ENCODE measurements around the gene SRPX.

The SRPX gene, protein sequence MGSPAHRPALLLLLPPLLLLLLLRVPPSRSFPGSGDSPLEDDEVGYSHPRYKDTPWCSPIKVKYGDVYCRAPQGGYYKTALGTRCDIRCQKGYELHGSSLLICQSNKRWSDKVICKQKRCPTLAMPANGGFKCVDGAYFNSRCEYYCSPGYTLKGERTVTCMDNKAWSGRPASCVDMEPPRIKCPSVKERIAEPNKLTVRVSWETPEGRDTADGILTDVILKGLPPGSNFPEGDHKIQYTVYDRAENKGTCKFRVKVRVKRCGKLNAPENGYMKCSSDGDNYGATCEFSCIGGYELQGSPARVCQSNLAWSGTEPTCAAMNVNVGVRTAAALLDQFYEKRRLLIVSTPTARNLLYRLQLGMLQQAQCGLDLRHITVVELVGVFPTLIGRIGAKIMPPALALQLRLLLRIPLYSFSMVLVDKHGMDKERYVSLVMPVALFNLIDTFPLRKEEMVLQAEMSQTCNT

DNA sequence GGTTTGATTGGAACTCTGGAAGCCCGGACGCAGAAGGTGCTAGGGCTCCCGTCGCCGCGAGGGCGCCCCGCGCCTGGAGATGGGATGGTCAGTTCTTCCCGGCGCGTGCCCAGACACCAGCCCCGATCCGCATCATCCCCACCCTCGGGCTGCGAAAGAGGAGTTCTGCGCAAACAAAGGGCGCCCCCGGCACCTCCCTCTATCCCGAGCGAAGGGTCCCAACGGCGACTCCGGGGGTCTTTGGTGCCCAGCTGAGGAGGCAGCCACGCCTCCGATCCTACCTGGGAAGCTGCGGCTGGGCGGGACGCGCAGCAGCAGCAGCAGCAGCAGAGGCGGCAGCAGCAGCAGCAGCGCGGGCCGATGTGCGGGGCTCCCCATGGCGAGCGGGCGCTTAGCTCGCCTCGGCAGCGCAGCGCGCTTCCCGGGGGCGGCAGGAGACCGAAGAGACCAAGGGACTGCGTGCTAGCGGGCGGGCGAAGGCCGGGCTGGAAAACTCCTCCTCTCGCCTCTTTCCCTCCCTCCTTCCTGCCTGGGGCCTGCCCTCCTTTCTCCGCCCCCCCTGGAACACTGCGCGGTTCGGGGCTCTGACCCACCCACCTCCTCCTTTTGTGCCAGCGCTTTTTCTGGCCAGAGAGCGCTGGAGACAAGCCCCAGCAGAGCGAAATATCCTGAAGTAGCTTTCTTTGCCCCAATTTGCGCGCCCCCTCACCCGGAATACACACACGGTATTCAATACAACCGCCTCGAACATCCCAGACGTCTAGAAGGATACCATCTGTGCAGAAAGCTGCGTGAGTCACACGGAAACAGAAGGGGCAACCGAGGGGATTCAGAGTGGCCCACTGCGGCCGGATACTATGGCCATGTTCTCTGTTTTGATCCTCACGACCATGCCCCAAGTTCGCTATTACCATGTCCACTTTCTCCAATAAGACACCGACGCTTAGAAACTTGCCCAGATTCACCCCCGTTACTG, at the start of gene SRPX:
TSS of gene SRPX (minus strand) at position 457 of the 976 bp plus-strand sequence. CDS start at position 378, 79 bp downstream.
- no peak for DNase-seq

DNA sequence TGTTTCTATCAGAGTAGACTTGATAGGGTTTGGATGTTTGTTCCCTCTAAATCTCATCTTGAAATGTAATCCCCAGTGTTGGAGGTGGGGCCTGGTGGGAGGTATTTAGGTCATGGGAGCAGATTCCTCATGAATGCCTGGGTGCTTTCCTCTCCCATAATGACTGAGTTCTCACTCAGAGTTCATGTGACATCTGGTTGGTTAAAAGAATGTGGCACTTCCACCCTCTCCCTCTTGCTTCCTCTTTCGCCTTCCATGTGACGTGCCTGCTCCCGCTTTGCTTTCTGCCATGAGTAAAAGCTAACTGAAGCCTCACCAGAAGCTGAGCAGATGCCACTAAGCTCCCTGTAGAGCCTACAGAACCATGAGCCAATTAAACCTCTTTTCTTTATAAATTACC, 47.3 kb upstream of the SRPX start:
- no peak for DNase-seq

DNA sequence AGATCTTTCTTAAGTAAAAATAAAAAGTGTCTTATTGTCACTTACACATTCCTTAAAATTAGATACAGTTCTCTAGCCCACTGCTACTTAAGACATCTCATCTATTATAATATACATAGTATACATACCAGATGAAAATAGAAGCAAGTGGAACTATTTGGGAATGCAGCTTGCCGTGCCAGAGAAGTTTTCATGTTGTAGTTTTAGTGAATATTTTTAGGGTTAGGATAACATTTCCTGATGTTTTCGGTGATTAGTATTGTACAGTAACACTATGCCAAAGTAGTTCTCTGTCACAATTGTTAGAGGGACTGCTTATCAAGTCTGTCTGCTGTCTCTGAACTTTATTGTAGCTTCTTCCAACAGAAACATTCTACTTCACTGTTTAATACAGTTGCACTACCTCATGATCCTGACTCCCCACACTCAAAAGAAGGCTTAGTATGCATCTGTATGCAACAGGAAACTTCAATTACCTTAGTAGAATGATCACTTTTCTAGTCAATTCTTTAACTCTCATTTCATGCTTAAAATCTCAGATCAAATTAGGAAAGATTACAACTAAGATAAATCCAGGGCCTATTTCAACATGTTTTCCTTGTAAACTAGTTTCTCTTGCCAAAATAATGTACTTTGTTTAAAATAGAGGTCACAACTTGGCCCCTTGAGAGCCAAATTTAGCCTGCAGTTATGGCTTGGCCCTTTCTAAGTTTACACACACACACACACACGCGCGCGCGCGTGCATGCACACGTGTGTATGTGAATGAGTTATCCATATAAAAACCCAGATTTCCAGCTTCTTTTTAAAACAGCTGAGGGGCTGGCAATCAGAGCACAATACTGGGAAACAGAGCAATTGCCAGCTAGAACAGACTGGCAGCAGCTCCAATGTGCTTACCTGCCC, 42.3 kb upstream of the SRPX start:
- DNase-seq = no peak

DNA sequence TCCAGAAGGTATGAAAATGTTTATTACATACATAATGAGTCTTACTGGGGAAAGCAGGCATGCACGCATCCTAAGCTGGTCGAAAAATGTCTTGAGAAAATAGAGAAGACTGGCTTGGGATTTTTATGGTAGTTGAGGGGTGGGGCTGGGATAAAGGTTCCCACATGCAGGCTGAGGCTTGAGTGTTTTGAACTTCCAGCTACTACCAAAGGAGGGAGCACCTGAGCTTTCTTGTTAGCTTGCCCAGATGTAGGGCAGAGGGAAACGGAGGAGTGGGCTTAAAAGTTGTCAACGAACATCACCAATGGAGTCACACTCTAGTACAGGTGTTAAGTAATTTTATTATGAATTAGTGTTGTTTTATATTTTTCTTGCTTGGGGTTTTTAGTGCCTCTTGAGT, 39.6 kb upstream of the SRPX start:
- DNase-seq = no peak

DNA sequence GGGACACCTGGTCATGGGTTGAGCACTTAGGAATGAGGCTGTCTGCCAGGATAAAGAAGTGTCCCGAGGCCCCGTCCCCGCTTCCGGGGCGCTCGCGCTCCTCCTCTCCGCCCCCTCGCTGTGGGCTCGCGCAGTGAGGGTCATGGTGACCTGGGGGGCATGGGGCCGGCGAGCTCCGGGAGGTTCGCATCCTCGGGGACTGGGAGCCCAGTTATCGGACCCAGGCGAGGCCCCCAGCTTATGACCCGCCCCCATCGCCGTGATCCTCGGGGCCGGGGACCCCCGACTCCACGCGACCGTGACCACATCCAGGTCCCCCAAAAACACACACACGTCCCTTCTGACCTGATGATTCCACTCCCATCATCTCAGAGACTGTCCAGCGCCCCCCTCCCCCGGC, 35.3 kb upstream of the SRPX start:
- no peak for DNase-seq

DNA sequence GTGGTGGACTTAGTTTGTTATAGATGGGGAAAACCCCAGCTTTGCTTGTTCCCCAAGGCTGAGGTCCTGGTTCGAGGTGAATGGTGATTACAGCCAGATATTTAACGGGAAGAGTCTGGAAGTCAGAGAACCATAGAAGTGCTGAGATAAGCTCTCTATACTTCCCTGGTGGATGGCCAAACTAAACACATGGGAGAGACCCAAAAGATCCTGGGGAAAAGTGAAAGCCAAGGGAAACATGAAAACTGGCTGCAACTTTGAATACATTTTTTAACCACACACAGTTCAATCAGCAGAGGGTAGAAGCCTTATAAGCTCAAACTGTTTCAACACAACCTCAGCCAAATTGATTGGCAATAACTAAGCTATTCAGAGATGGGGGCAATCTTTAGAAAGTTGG, 29.3 kb upstream of the SRPX start:
- DNase-seq = no peak

DNA sequence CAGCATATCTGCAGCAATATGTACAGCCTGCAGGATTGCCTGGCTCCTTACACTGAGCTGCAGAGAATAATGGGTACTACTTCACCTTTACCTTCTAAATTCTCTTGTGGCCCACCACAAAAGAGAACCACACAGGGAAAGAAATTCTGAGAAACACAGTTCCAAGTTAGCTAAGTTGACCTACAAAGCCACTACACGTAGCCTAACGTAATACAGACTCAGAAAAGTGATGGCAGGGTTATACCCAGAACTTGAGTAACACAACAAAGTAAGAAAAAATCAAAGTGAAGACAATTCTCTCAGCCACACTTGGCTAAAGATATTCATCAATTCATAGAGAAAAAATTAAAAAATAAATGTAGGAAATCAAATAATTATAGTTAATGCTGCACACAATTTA, 26.4 kb upstream of the SRPX start:
- DNase-seq = no peak

DNA sequence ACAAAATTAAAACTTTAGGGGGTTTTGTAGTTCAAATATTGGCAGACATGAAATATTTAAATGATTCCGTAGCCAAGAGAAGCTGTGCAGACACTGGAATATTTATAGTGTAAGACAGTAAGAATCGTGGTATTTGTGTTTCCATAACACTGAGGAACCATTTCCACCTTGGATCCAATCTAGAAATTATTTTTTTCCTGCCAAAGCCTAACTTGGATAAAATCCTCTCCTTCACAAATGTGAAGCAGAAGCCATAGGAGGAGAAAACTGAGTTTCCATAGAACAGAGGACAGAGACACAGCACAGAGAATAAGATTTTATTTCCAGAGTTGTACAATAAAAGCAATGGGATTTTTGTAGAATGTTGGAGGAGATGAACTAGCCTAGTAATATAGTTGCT, 19.9 kb upstream of the SRPX start:
- no peak for DNase-seq

DNA sequence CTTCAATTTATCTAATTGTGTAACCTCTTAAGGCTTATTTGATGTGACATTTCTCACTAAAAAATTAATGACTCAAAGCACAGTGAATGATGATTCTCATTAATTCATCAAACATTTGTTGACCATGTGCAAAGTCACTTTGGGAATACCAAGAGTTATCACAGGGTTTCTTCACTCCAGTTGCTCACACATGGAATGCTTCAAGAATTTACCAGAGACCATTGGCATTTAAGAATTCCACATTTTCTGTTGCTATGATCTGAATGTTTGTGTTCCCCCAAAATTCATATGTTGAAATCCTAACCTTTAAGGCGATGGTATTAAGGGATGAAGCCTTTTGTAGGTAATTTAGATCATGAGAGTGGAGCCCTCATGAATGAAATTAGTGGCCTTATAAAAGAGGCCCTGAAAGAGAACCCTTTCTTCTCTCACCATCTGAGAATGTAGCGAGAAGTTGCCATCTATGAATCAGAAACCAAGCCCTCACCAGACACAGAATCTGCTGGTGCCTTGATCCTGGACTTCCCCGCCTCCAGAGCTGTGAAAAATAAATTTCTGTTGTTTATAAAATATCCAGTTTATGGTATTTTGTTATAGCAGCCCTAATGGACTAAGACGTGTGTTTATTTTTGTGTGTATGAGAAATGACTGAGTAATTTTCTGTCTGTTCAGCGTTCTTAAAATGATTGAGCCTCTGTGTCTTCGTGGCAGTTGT, 16.4 kb upstream of the SRPX start:
- no peak for DNase-seq

DNA sequence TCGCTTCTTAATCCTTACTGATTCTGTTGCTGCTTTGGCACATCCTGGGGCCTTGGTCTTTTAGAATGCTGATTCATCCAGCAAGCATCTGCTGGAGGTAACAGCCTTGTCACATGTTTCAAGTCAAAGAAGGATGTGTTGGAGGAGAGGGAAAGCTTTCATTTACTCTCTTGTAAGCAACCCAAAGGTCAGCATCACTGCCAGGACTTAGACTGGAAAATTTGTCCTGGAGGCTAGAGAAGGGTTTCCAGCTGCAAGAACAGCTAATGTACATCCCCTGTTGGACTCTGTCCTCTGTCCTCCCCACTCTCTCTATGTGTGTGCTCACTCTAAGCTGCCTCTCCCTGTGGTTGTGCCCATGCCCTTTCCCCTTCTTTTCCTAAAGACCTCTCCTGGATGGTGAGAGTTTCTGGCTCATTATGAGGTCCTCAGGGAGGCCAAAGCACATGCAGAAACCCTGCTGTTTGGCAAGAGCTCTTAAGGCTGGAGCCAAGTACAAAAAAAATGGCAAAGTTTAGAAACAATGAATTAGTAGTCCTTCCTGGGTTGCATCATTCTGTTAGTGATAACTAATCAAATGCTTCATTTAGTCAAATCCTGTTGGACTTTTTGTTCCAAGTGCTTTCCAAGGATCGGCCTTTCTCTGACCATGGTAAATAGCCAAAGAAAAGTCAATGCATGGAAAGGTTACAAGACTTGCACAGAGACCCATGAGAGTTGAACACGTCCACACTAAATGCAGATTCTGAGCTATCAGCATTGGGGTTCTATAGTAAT, 13.4 kb upstream of the SRPX start:
- DNase-seq = no peak

DNA sequence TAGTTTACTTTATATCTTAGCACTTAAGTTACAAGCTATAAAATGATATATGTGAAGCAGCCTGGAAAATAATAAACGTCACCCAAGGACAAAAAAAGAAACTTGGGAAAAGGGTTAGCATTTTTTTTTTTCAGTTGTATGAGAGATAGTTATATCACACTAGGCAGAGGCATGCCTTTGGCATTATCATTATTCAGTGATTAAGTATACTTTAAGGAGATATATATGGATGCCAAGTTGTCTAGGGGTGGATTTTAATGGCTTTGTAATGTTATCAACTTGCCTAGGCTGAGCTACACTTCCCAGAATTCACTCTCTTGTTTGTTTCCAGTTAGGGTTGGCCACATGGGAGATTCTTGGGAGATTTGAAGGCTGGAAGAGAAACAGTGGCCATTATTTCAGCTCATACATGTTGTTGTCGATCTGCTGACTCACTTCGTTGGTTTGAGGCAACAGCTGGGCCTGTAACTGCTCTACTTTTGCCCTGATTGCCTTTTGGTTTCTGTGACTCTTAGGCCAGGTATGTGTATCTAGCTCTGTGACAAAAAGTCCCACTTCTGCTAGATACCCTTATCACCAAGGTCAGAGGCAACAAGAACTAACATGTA, 11.5 kb upstream of the SRPX start:
- no peak for DNase-seq

DNA sequence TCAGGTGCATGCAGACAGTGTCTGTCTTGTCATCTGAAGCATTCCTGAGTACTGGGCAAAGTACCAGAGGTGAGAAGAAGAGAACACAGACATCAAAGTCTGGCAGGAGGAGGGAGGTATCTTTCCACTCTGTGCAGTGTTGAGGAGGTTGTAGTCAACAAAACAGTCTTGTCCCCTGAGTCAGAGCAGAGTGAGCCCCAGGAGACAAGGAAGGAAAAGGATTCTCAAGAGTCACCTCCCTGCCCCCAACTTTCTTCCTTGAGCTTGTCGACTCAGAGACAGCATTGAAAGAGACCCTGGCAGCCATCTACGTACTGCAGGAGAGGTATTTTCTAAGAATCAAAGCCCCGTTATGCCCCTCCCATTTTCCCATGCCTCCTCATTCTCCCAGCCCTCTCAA, 4.4 kb upstream of the SRPX start:
- DNase-seq = no peak

DNA sequence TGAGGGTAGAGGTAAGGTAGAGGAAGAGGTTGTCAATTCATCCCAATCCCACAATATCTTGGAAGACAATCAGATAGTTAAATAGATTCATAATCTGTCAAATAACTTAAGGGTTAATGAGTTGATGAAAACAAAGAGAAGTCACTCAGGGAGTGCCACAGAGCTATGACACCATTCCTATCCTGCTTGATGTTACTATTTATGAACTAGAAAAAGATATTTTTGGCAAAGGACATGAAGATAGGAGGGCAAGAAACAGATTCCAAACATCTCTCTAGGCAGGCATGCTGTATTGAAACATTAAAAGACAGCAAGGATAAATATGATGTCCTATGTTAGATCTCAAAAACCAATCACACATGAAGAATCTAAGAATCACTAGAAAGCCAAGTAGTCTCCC, 3.5 kb upstream of the SRPX start:
- no peak for DNase-seq

DNA sequence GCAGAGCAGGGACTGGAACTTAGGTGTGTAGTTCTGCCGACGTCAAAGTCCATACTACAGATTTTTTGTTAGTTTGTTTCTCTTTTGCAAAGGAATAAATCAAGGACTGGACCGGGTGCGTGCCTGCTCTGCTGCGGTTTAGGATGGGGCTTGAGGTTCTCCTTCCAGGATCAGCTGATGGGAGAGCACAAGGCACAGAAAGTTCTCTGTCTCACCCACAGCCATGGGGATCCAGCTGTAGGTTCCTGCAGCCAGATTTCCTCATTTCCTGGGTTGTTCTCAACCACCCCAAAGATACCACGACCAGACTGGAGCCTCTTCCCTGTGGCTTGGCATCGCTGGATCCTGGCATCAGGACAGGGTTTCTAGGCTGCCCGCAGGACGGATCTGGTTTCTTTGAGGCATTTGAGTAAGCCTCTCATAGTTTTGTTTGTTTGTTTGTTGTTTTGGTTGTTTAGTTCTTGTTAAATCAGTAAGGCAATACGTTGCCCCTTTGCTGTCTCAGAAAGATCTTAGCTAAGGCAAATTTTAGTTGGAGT, 789 bp upstream of the SRPX start:
- no peak for DNase-seq

DNA sequence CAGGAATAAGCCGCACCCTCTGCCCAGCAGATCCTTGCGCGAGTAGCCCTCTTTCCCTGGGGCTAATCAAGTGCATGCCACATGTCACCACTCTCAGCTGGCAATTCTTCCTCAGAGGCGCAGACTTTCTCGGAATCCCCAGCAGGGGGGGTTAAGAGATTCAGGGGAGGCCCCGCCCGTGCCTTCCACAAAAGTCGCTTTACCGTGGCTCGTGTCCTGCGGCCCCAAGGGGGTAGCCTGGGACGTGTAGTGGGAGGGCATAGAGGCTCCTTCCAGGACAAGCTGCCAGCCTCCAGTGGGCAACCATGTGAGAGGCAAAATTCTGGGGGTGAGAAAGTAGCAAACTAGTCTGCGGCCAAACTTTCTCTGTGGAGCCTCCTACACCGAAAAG, 652 bp downstream of the SRPX start:
- DNase-seq = no peak

DNA sequence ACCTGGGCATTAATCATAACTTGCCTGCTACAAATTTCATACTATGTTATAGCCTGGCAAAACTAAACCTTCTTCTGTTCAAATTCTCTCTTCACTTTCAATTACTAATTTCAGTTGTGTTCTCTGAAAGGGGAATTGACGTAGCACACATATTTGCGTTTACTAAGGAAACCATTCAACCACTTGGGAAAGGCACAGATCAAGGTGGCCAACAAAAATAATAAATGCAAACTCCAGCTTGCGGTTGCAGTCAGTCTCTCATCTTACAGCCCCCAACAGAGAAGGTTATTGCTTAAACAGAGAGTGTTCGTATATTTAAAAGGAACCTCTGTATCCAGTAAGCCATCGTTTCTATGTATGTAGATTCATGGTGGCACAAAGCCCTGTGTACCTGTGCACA, 4.0 kb downstream of the SRPX start:
- no peak for DNase-seq

DNA sequence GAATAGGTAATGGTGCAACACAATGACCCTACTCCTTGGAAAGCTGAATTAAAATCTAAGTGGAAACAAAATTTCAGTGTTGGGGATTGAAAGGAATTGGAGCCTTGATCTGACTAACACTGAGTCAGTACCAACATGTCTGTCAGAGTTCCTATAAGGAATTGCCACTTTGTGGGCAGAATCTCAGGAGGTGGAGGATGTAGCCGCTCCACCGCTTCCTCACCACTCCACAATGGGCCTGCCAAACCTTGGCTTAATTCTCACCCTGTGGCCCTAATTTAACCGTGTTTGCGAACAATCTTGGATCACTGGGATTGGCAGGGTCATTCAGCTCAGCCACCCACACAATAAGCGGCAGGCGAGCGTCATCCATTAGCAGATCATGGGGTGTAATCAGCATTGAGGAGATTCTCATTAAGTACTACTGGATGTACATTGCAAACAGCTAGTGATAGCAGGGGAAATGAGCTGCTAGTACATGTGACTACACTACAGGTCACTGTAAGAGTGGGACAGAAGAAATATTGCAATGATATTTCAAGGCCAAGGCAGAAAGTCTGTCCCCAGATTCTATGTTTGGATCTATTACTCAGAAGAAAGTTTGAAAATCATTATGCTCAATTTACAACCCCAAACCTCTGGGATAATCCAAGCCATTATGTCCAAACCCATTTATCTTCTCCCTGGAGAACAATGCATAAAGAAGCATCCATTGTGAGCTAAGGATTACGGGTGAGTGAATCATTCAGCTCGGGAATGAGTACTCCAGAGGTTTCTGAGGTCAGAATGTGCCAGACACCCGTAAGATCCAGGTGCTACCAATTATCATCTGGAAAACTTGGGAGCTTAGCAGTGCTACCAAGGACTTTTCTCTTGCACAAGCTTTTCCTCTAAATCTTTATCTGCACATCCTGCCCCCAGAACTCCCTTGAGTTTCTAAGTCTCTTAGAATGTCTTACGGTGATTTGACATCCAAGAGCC, 5.8 kb downstream of the SRPX start:
- no peak for DNase-seq

DNA sequence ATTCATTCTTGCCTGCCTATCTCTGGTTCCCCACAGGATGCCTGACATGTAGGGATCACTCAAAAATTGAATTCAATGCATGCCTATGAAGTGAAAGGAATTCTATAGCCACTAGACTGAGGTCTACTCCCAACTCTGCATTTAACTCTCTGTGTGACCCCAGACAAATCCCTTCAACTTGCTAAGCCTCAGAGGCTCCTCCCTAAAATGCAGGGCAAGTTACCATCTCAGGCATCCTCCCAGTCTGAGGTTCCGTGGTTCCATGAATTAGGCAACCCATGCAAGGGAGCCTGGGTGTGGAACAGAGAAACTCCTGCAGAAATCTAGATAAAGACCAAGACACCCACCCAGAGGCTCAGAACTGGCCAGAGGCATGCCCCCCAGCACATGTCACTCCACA, 6.6 kb downstream of the SRPX start:
- no peak for DNase-seq

DNA sequence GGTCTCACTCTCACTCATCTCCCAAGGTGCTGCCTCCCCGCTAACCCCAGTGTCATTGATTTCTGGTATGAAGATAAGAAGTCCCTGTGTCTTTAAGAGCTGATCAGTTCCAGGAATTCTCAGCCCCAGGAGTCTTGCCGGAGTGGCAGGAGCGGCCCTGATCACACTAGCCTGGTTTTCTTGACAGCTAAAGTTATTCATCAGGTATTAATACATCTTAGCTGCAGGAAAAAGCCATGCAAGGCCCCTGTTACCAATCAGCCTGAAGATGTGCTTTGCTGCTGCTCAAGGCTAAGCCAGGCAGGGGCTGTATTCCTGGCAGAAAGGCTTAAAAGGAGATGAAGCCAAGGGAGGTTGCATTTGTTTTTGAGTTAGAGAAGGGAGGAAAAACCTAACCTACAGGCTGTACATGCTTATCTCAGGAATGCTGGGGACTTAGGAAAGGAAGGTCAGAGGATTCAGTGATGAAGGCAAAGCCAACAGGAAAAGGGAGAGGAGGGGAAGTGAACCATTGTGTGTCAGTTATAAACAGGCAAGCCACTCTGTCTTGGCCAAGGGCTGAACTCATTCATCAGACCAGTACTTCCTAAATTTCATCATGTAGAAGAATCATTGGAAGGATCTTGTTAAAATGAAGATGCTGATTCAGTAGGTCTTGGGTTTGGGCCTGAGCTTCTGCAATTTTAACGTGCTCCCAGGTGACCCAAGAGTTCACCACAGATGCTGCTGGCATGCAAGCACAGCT, 8.6 kb downstream of the SRPX start:
- no peak for DNase-seq
